ENCODE results near the gene ABR.

GRCh38 chr17:983921-984320 lies 195.9 kb downstream of the ABR start:
- no peak for TF ChIP-seq CTCF (IDR thresholded peaks at IDR 0.05)
- TF ChIP-seq POLR2A (IDR thresholded peaks at IDR 0.05), result no peak

All from right lobe of liver (tissue), 4 donors.